Measurements from ENCODE around the gene VAMP4.

The VAMP4 gene

DNA sequence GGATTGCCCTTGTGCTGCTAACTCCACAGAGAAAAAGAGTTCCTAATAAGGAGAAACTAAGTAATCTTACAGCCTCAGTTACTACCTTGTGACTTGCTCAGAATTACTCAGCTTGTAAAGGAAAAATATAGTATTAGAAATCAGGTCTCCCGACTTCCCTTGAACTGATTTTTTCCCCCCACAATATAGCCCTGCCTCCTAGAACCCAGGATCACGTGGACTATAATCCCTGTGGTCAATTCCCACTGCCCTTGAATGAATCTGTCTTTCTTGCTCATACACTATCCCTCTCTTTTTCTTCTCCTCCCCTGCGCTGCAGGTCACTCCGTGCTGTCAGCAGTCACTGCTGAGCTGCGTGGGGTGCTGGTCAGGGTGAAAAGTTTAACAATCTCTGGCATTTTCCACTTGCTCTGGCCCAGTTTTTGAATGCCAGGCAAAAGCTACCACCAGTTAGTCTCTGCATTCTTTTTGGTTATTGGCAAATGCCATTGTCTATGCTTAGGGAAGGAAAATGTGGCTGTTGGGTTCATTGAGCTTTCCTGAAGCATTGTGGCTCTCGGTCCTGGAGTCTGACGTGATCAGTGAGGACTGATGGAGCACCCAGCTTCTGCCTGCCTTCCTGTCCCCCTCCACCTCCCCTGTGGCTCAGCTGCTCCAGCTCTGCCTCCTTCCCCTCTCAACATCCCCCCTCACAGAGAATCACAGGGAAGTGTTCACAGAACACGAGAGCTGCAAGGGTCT is 87.5 kb downstream of the VAMP4 start:
- no peak for DNase-seq (ENCODE audit: insufficient read length, low spot score)
- no peak for FAIRE-seq

DNA sequence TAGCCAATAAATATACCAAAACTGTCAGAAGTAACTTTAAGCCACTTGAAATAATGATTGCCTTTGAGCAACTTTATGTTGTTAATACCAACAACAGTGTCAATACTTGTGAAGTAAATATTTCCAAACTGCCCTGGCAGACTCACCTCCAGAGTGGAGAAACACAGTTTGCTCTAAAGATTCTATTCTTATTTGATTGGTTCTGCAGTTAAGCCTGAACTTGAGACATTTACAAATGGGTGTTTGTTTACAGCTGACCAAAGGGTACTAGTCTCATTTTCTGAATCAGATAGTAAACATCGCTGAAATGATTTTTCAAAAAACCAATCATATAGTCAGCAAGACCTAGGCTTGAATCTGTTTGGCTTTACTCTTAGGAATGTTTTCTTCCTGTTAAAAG is 88.1 kb downstream of the VAMP4 start:
- no peak for FAIRE-seq
- DNase-seq (ENCODE audit: insufficient read length, low spot score): no peak

DNA sequence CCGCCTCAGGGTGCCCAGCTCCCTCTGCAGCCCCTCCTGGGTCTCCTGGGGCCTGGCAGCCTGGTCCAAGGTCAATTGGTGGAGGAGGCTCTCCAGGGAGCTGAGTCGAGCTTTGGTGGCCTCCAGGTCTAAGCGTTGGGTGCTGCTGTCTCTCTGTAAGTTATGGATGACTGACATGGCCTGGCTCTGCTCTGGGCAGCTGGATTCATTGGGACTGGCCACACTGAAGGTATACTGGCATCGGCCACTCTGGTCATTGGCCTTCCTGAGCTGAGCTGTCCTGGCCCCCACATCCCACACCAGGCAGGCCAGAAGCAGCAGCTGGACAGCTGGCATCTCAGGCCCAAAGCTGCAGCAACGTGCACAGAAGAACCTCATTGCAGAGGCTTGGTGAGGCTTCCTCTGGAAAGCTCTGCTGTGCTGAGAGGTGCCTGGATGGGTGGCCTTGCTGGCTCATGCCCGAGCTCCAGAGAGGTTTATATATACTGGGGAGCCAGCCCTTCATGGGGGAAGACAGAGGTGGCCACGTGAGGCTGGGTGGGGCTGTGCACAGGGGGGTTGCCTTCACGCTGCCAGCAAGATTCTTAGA is 89.5 kb downstream of the VAMP4 start, which contains the start of gene MYOC:
TSS of gene MYOC (minus strand) at position 455 of the 589 bp plus-strand sequence. CDS start at position 378, 77 bp downstream.
- DNase-seq (ENCODE audit: insufficient read length, low spot score) (no peak), FAIRE-seq (no peak)

All from GM19239 (cell line).